Measurements from ENCODE around the gene ZSWIM5. TPM values are rescaled to one million over a fixed set of nuclear protein-coding genes. Genes with fewer than 3 reads are reported as not detected.

Gene ZSWIM5
- total RNA-seq, 2 donors from 2014 or later = 8.8 to 12.3 TPM

DNA sequence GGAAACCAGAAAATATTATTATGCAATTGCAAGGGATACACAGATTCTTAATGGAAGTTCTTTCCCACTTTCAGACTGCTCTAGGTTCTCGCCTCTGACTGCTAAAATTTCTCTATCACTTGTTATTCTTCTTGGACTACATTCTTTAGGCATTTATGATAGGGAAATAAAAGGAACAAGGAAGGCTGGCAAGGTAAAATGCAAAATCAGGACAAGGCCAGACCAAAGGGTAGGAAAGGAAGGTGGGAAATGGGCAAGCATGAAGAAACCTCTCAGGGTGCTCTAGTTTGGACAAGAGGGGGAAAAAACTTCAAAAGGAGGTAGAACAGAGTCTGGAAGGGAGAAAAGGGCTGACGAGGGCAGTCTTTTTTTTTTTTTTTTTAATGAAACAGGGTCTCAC, 168.2 kb downstream of the ZSWIM5 start:
- Histone ChIP-seq H3K9ac (ENCODE audit: extremely low read depth, low read length, poor library complexity, severe bottlenecking) (no peak overlapping the region), H3K9me3 (ENCODE audit: control insufficient read depth, low read length) (no peaks in the 10 kb centered on the region), H3K27me3 (ENCODE audit: control insufficient read depth, insufficient read depth, low read length, poor library complexity, severe bottlenecking) (no peaks in the 10 kb centered on the region), H3K27ac (ENCODE audit: low read depth, low read length) (no peak overlapping the region), H3K4me1 (ENCODE audit: control insufficient read depth, insufficient read depth, low read length) (peaks cover 8% of the 10 kb centered on the region), H3K4me3 (ENCODE audit: low read length) (no peak overlapping the region), H3K36me3 (ENCODE audit: control insufficient read depth, insufficient read depth, low read length) (peaks cover 46% of the 10 kb centered on the region)
- Mint-ChIP-seq H3K4me3 (no peak overlapping the region), H3K9me3 (no peaks in the 10 kb centered on the region), H3K36me3 (ENCODE audit: low read depth) (peaks cover 26% of the 10 kb centered on the region), H3K27ac (no peak overlapping the region), H3K27me3 (ENCODE audit: insufficient read depth) (no peaks in the 10 kb centered on the region), H3K4me1 (peaks cover 5% of the 10 kb centered on the region)
- TF ChIP-seq, protein P1, sequence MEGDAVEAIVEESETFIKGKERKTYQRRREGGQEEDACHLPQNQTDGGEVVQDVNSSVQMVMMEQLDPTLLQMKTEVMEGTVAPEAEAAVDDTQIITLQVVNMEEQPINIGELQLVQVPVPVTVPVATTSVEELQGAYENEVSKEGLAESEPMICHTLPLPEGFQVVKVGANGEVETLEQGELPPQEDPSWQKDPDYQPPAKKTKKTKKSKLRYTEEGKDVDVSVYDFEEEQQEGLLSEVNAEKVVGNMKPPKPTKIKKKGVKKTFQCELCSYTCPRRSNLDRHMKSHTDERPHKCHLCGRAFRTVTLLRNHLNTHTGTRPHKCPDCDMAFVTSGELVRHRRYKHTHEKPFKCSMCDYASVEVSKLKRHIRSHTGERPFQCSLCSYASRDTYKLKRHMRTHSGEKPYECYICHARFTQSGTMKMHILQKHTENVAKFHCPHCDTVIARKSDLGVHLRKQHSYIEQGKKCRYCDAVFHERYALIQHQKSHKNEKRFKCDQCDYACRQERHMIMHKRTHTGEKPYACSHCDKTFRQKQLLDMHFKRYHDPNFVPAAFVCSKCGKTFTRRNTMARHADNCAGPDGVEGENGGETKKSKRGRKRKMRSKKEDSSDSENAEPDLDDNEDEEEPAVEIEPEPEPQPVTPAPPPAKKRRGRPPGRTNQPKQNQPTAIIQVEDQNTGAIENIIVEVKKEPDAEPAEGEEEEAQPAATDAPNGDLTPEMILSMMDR (conservative IDR thresholded peaks at IDR 0.05) = no peak
- 77% methylated on average over 1 of the region's 2 CpGs; no CpG with 5 or more reads in 1 of the 2 experiments for WGBS, 2 experiments (ENCODE audit: insufficient coverage in 1 of 2, insufficient read length in 1 of 2)
- DNase-seq = no peak

DNA sequence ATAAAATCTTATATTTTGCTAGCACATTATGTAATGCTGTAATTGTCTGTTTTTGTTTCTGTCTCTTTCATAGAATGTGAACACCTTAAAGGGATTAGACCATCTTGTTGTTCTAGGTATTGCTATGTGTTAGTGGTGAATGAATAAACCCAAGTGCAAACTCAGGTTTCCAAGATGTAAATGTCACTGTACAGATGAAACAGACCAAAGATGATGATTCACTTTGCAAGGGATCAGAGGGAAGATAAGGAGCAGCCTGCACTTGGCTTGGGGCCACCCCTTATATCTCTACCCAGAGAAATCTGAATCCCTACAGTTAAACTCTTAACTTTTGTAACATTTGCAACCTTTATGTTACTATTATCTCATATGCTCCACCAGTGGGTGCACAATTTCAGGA, 168.9 kb downstream of the ZSWIM5 start:
- H3K4me3 Mint-ChIP-seq = no peak overlapping the region
- peaks cover 3% of the 10 kb centered on the region for H3K4me1 Mint-ChIP-seq
- no peaks in the 10 kb centered on the region for H3K27me3 Mint-ChIP-seq (ENCODE audit: insufficient read depth)
- TF ChIP-seq, protein P1 (conservative IDR thresholded peaks at IDR 0.05) = no peak
- H3K27ac Mint-ChIP-seq = no peak overlapping the region
- no peak overlapping the region for H3K27ac ChIP-seq (ENCODE audit: low read depth, low read length)
- H3K36me3 ChIP-seq (ENCODE audit: control insufficient read depth, insufficient read depth, low read length) = peaks cover 49% of the 10 kb centered on the region
- no peak overlapping the region for H3K4me3 ChIP-seq (ENCODE audit: low read length)
- no peak for DNase-seq
- H3K9ac ChIP-seq (ENCODE audit: extremely low read depth, low read length, poor library complexity, severe bottlenecking) = no peak overlapping the region
- peaks cover under 1% of the 10 kb centered on the region for H3K4me1 ChIP-seq (ENCODE audit: control insufficient read depth, insufficient read depth, low read length)
- H3K9me3 ChIP-seq (ENCODE audit: control insufficient read depth, low read length) = no peaks in the 10 kb centered on the region
- no peaks in the 10 kb centered on the region for H3K9me3 Mint-ChIP-seq
- no peaks in the 10 kb centered on the region for H3K27me3 ChIP-seq (ENCODE audit: control insufficient read depth, insufficient read depth, low read length, poor library complexity, severe bottlenecking)
- H3K36me3 Mint-ChIP-seq (ENCODE audit: low read depth) = peaks cover 31% of the 10 kb centered on the region

DNA sequence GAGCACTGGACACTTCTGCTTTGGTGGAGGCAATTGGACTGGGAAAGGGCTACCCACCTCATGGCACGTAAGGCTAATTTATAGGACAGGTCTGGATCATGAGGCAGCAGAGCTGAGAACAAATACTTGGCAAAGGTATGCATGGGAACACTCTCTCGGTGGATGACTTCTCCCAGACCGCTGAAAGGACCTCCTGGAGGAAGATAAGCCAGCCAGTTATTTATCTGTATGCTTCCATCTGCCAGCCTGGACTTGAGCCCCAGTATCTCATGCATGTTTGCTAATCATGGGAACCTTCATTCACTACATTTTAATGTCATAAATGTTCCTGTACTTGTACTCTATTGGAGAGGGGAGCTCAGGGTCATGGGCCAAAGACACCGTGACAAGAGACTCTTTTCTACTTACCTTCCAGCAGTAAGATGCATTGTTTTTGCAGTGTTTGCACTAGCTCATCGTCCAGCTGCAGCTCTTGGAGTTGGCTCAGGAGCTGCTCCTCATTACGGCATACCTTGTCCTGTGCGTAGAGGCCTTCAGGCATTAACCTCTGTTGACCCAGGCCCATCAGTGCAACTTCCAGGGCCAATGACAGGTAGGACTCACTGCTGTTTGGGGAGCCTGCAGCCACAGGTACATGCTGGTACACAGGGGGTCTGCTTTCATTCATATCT, 170.6 kb downstream of the ZSWIM5 start:
- no peak overlapping the region for H3K27ac ChIP-seq (ENCODE audit: low read depth, low read length)
- H3K9ac ChIP-seq (ENCODE audit: extremely low read depth, low read length, poor library complexity, severe bottlenecking) = no peak overlapping the region
- H3K4me3 Mint-ChIP-seq = no peak overlapping the region
- no peaks in the 10 kb centered on the region for H3K9me3 ChIP-seq (ENCODE audit: control insufficient read depth, low read length)
- H3K4me1 ChIP-seq (ENCODE audit: control insufficient read depth, insufficient read depth, low read length) = no peaks in the 10 kb centered on the region
- no peaks in the 10 kb centered on the region for H3K27me3 Mint-ChIP-seq (ENCODE audit: insufficient read depth)
- peaks cover 34% of the 10 kb centered on the region for H3K36me3 Mint-ChIP-seq (ENCODE audit: low read depth)
- 91 to 92% methylated on average over 7 of the region's 7 CpGs for WGBS, 2 experiments (ENCODE audit: insufficient coverage in 1 of 2, insufficient read length in 1 of 2)
- no peaks in the 10 kb centered on the region for H3K27me3 ChIP-seq (ENCODE audit: control insufficient read depth, insufficient read depth, low read length, poor library complexity, severe bottlenecking)
- no peak overlapping the region for H3K27ac Mint-ChIP-seq
- TF ChIP-seq, protein P1 (conservative IDR thresholded peaks at IDR 0.05) = no peak
- peaks cover 45% of the 10 kb centered on the region for H3K36me3 ChIP-seq (ENCODE audit: control insufficient read depth, insufficient read depth, low read length)
- no peak for DNase-seq
- H3K4me1 Mint-ChIP-seq = no peaks in the 10 kb centered on the region
- no peak overlapping the region for H3K4me3 ChIP-seq (ENCODE audit: low read length)
- no peaks in the 10 kb centered on the region for H3K9me3 Mint-ChIP-seq

Data from endodermal cell (in vitro differentiated cells).